HG03039 (cell line): Measurements from ENCODE around the gene TXK.

Experiments used
- ATAC-seq: cut with Tn5 transposase; IDR thresholded peaks from one replicate; pipeline ENCODE4 v1.9.1; 2021; ENCODE audit warnings: mild to moderate bottlenecking, moderate library complexity; ENCODE audit not compliant: unreplicated experiment

Gene TXK

GRCh38 chr4:48108309-48109073 lies 25.6 kb downstream of the TXK start:
- ATAC-seq, result no peak

GRCh38 chr4:48105230-48105629 lies 28.8 kb downstream of the TXK start:
- ATAC-seq, result no peak

GRCh38 chr4:48103483-48104139 lies 30.4 kb downstream of the TXK start:
- peak; percentile 64 for ATAC-seq

GRCh38 chr4:48102303-48102702 lies 31.7 kb downstream of the TXK start:
- ATAC-seq, result no peak

GRCh38 chr4:48100256-48100655 lies 33.8 kb downstream of the TXK start:
- ATAC-seq, result no peak

GRCh38 chr4:48095441-48095840 lies 38.6 kb downstream of the TXK start:
- no peak for ATAC-seq

- ATAC-seq, result no peak
Measured at GRCh38 chr4:48093991-48094416, 40.0 kb downstream of the TXK start.

GRCh38 chr4:48090621-48091020 lies 43.4 kb downstream of the TXK start:
- no peak for ATAC-seq

- ATAC-seq, result no peak
Measured at GRCh38 chr4:48085821-48086589, 48.0 kb downstream of the TXK start.

GRCh38 chr4:48082956-48083355 lies 51.1 kb downstream of the TXK start:
- no peak for ATAC-seq

GRCh38 chr4:48081196-48081595 lies 52.9 kb downstream of the TXK start:
- ATAC-seq, result no peak

GRCh38 chr4:48079972-48080391 lies 54.1 kb downstream of the TXK start:
- ATAC-seq, result no peak

GRCh38 chr4:48078862-48079655 lies 55.0 kb downstream of the TXK start:
- ATAC-seq, result no peak

GRCh38 chr4:48078425-48078824 lies 55.6 kb downstream of the TXK start:
- no peak for ATAC-seq

- ATAC-seq, result no peak
Measured at GRCh38 chr4:48074657-48075056, 59.4 kb downstream of the TXK start.

- ATAC-seq, result no peak
Measured at GRCh38 chr4:48073567-48074103, 60.4 kb downstream of the TXK start.

- no peak for ATAC-seq
Measured at GRCh38 chr4:48071191-48071590, 62.9 kb downstream of the TXK start.

- no peak for ATAC-seq
Measured at GRCh38 chr4:48069026-48069425, 65.0 kb downstream of the TXK start.

- ATAC-seq, result no peak
Measured at GRCh38 chr4:48068182-48068581, 65.9 kb downstream of the TXK start.

- no peak for ATAC-seq
Measured at GRCh38 chr4:48067536-48067935, 66.5 kb downstream of the TXK start.
